Measurements from ENCODE around the gene ZPLD1.
A peak's percentile ranks its signal among the peaks of the same experiment; 100 is the strongest.

ZPLD1 gene

GRCh38 chr3:102410616-102411015, 24.2 kb upstream of the ZPLD1 start:
- Histone ChIP-seq H3K9ac (ENCODE audit: low read length) (no peak overlapping the region), H3K9me2 (replicated peaks; ENCODE audit: insufficient read depth, low read length) (no peaks in the 10 kb centered on the region), H3K4me2 (ENCODE audit: low read depth, low read length, poor library complexity, severe bottlenecking) (no peak overlapping the region), H3K36me3 (ENCODE audit: low read length) (no peaks in the 10 kb centered on the region), H3K79me2 (ENCODE audit: insufficient read depth, low read length) (no peaks in the 10 kb centered on the region), H3K9me3 (ENCODE audit: insufficient read depth, low read length) (no peaks in the 10 kb centered on the region), H3K27ac (ENCODE audit: low read depth, low read length) (no peak overlapping the region), H3K27me3 (ENCODE audit: low read length) (no peaks in the 10 kb centered on the region), H3F3A (ENCODE audit: insufficient read depth) (no peaks in the 10 kb centered on the region), H3K4me3 (ENCODE audit: insufficient read depth, low read length, poor library complexity, severe bottlenecking) (no peak overlapping the region), H2AFZ (ENCODE audit: low read depth, low read length, severe bottlenecking) (no peak overlapping the region), H4K20me1 (ENCODE audit: low read depth, low read length) (no peaks in the 10 kb centered on the region)
- TF ChIP-seq CTCF (IDR thresholded peaks at IDR 0.05; ENCODE audit: insufficient read depth, low read length, poor library complexity, severe bottlenecking), result no peak

GRCh38 chr3:102415553-102415952, 19.3 kb upstream of the ZPLD1 start:
- no peaks in the 10 kb centered on the region for H3K27me3 ChIP-seq (ENCODE audit: low read length)
- no peak overlapping the region for H3K9ac ChIP-seq (ENCODE audit: low read length)
- H3K9me2 ChIP-seq (replicated peaks; ENCODE audit: insufficient read depth, low read length), result no peaks in the 10 kb centered on the region
- no peaks in the 10 kb centered on the region for H3K36me3 ChIP-seq (ENCODE audit: low read length)
- H3K9me3 ChIP-seq (ENCODE audit: insufficient read depth, low read length), result no peaks in the 10 kb centered on the region
- no peak overlapping the region for H3K4me3 ChIP-seq (ENCODE audit: insufficient read depth, low read length, poor library complexity, severe bottlenecking)
- no peaks in the 10 kb centered on the region for H3F3A ChIP-seq (ENCODE audit: insufficient read depth)
- no peaks in the 10 kb centered on the region for H3K79me2 ChIP-seq (ENCODE audit: insufficient read depth, low read length)
- H3K27ac ChIP-seq (ENCODE audit: low read depth, low read length), result no peak overlapping the region
- H3K4me2 ChIP-seq (ENCODE audit: low read depth, low read length, poor library complexity, severe bottlenecking), result no peak overlapping the region
- TF ChIP-seq EZH2phosphoT487 (conservative IDR thresholded peaks at IDR 0.05; ENCODE audit: low read length) (no peak), CTCF (IDR thresholded peaks at IDR 0.05; ENCODE audit: insufficient read depth, low read length, poor library complexity, severe bottlenecking) (no peak)
- H2AFZ ChIP-seq (ENCODE audit: low read depth, low read length, severe bottlenecking), result peak overlapping the region; percentile 21
- no peaks in the 10 kb centered on the region for H4K20me1 ChIP-seq (ENCODE audit: low read depth, low read length)

- Histone ChIP-seq H3K9ac (ENCODE audit: low read length) (no peak overlapping the region), H3K27me3 (ENCODE audit: low read length) (no peaks in the 10 kb centered on the region), H3K4me3 (ENCODE audit: insufficient read depth, low read length, poor library complexity, severe bottlenecking) (no peak overlapping the region), H3F3A (ENCODE audit: insufficient read depth) (no peaks in the 10 kb centered on the region), H3K79me2 (ENCODE audit: insufficient read depth, low read length) (no peaks in the 10 kb centered on the region), H3K9me2 (replicated peaks; ENCODE audit: insufficient read depth, low read length) (no peaks in the 10 kb centered on the region), H3K36me3 (ENCODE audit: low read length) (no peaks in the 10 kb centered on the region), H3K4me2 (ENCODE audit: low read depth, low read length, poor library complexity, severe bottlenecking) (no peak overlapping the region), H2AFZ (ENCODE audit: low read depth, low read length, severe bottlenecking) (no peak overlapping the region), H4K20me1 (ENCODE audit: low read depth, low read length) (no peaks in the 10 kb centered on the region), H3K27ac (ENCODE audit: low read depth, low read length) (no peak overlapping the region), H3K9me3 (ENCODE audit: insufficient read depth, low read length) (no peaks in the 10 kb centered on the region)
- no peak for TF ChIP-seq EZH2phosphoT487 (conservative IDR thresholded peaks at IDR 0.05; ENCODE audit: low read length)
- no peak for TF ChIP-seq CTCF (IDR thresholded peaks at IDR 0.05; ENCODE audit: insufficient read depth, low read length, poor library complexity, severe bottlenecking)
These were observed 15.0 kb upstream of the ZPLD1 start for GRCh38 chr3:102419786-102420185.

- no peak overlapping the region for H3K27ac ChIP-seq (ENCODE audit: low read depth, low read length)
- no peak overlapping the region for H3K4me3 ChIP-seq (ENCODE audit: insufficient read depth, low read length, poor library complexity, severe bottlenecking)
- H3K9ac ChIP-seq (ENCODE audit: low read length), result no peak overlapping the region
- H3K27me3 ChIP-seq (ENCODE audit: low read length), result no peaks in the 10 kb centered on the region
- no peak overlapping the region for H2AFZ ChIP-seq (ENCODE audit: low read depth, low read length, severe bottlenecking)
- H3K79me2 ChIP-seq (ENCODE audit: insufficient read depth, low read length), result no peaks in the 10 kb centered on the region
- H3K4me2 ChIP-seq (ENCODE audit: low read depth, low read length, poor library complexity, severe bottlenecking), result no peak overlapping the region
- no peaks in the 10 kb centered on the region for H3F3A ChIP-seq (ENCODE audit: insufficient read depth)
- no peaks in the 10 kb centered on the region for H3K9me3 ChIP-seq (ENCODE audit: insufficient read depth, low read length)
- no peaks in the 10 kb centered on the region for H3K9me2 ChIP-seq (replicated peaks; ENCODE audit: insufficient read depth, low read length)
- no peaks in the 10 kb centered on the region for H3K36me3 ChIP-seq (ENCODE audit: low read length)
- TF ChIP-seq CTCF (IDR thresholded peaks at IDR 0.05; ENCODE audit: insufficient read depth, low read length, poor library complexity, severe bottlenecking), result no peak
- TF ChIP-seq EZH2phosphoT487 (conservative IDR thresholded peaks at IDR 0.05; ENCODE audit: low read length), result no peak
- H4K20me1 ChIP-seq (ENCODE audit: low read depth, low read length), result no peaks in the 10 kb centered on the region
These were observed 7.0 kb downstream of the ZPLD1 start for GRCh38 chr3:102441832-102442231.

All from SU-DHL-6 (cell line).